WTC11 (cell line): ENCODE results near the gene MEP1A.

Experiments
- E2F4 ChIP-seq: sonication (generic); formaldehyde crosslinking; IDR thresholded peaks from 2 replicates; pipeline ENCODE4 v1.8.1; 2022; ENCODE audit warnings: low read depth, mild to moderate bottlenecking, moderate library complexity, missing genetic modification reagents, borderline replicate concordance
- GABPB1 ChIP-seq: sonication (generic); formaldehyde crosslinking; IDR thresholded peaks from 2 replicates; pipeline ENCODE4 v1.8.1; 2023; ENCODE audit warnings: mild to moderate bottlenecking, missing genetic modification reagents
- TCF7 ChIP-seq: sonication (generic); formaldehyde crosslinking; IDR thresholded peaks from 2 replicates; pipeline ENCODE4 v1.8.0; 2022; ENCODE audit warnings: mild to moderate bottlenecking, low read depth, missing genetic modification reagents, moderate library complexity
- TF ChIP-seq, protein P1 (sequence below): sonication (generic); formaldehyde crosslinking; IDR thresholded peaks from 2 replicates; pipeline ENCODE4 v1.8.0; 2022; ENCODE audit warnings: mild to moderate bottlenecking, missing genetic modification reagents
- TF ChIP-seq, protein P2 (sequence below): fragments of 200-600 bp; IDR thresholded peaks from 2 replicates; pipeline ENCODE4 v1.8.0; 2022; ENCODE audit warnings: antibody characterized with exemption

GRCh38 chr6:46849361-46849690, 56.1 kb downstream of the MEP1A start:
- TF ChIP-seq, protein P1, sequence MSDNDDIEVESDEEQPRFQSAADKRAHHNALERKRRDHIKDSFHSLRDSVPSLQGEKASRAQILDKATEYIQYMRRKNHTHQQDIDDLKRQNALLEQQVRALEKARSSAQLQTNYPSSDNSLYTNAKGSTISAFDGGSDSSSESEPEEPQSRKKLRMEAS (CRISPR knock-in tag): no peak
- TF ChIP-seq, protein P2, sequence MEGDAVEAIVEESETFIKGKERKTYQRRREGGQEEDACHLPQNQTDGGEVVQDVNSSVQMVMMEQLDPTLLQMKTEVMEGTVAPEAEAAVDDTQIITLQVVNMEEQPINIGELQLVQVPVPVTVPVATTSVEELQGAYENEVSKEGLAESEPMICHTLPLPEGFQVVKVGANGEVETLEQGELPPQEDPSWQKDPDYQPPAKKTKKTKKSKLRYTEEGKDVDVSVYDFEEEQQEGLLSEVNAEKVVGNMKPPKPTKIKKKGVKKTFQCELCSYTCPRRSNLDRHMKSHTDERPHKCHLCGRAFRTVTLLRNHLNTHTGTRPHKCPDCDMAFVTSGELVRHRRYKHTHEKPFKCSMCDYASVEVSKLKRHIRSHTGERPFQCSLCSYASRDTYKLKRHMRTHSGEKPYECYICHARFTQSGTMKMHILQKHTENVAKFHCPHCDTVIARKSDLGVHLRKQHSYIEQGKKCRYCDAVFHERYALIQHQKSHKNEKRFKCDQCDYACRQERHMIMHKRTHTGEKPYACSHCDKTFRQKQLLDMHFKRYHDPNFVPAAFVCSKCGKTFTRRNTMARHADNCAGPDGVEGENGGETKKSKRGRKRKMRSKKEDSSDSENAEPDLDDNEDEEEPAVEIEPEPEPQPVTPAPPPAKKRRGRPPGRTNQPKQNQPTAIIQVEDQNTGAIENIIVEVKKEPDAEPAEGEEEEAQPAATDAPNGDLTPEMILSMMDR: no peak
- no peak for TF ChIP-seq E2F4 (CRISPR knock-in tag)
- TF ChIP-seq TCF7 (CRISPR knock-in tag): no peak
- TF ChIP-seq GABPB1 (CRISPR knock-in tag): no peak
